GM12878 (cell line): ENCODE data around the gene SLC25A42. TPM values are rescaled to one million over a fixed set of nuclear protein-coding genes. Genes with fewer than 3 reads are reported as not detected.

Source experiments
- ATAC-seq: fragments of 200-7000 bp; cut with Tn5 transposase; 3 replicates; pipeline ENCODE4 v1.9.1; 2020; ENCODE audit warnings: mild to moderate bottlenecking, moderate library complexity
- BruUV-seq: library from RNA; stranded (reverse); fragments of 400-500 nt; replicated peaks from 2 replicates; lab custom pipeline; 2021; lab: Mats Ljungman, UMichigan
- CTCF ChIA-PET: fragments of 300-600 bp; sonication (Branson Sonifier 250); formaldehyde crosslinking; extraction: SDS; loops from one replicate; lab custom pipeline; 2021; ENCODE audit warnings: inconsistent platforms; lab: Yijun Ruan, JAX
- POLR2A ChIA-PET: fragments of 350-600 bp; formaldehyde crosslinking; extraction: SDS; loops from one replicate; lab custom pipeline; 2021; ENCODE audit warnings: inconsistent platforms; lab: Charles Lee
- RAD21 ChIA-PET: fragments of 300-600 bp; sonication (Branson Sonifier 250); formaldehyde crosslinking; loops from one replicate; lab custom pipeline; 2023; ENCODE audit warnings: antibody characterized with exemption; ENCODE audit not compliant: unreplicated experiment; lab: Charles Lee
- SMC1A ChIA-PET: fragments of 300-600 bp; sonication (Branson Sonifier 250); formaldehyde crosslinking; loops from one replicate; lab custom pipeline; 2023; ENCODE audit not compliant: unreplicated experiment, uncharacterized antibody; lab: Charles Lee
- DNase-seq: peaks from one replicate; pipeline ENCODE4 v3.0.0-alpha.2; 2011; ENCODE audit warnings: low read depth, low spot score
- FAIRE-seq: peaks from 3 replicates; lab custom pipeline; 2011; peaks lifted over from hg19 to GRCh38; lab: Jason Lieb, UNC
- H2AFZ ChIP-seq: 2 replicates; pipeline ENCODE4 v1.6.0; 2011; ENCODE audit warnings: low read depth, low read length, control low read depth; ENCODE audit not compliant: control insufficient read depth
- H3K27ac ChIP-seq: 2 replicates; pipeline ENCODE4 v1.5.1; 2011; ENCODE audit warnings: control low read depth; ENCODE audit not compliant: control insufficient read depth, insufficient read depth
- H3K27me3 ChIP-seq, 2 experiments: replicated peaks in 1 of 2; 2 replicates each; pipeline versions ENCODE4 v1.6.0 to v1.6.1; 2011; ENCODE audit warnings: low read length in 1 of 2; ENCODE audit not compliant: control insufficient read depth in 2 of 2, insufficient read depth in 2 of 2
- H3K36me3 ChIP-seq, 2 experiments: 2 replicates each; pipeline ENCODE4 v1.5.1; 2011; ENCODE audit warnings: low read length in 1 of 2; ENCODE audit not compliant: control insufficient read depth in 2 of 2, insufficient read depth in 2 of 2
- H3K4me1 ChIP-seq: 2 replicates; pipeline ENCODE4 v1.6.1; 2011; ENCODE audit warnings: mild to moderate bottlenecking, low read length, moderate library complexity, mixed read lengths; ENCODE audit not compliant: control insufficient read depth, insufficient read depth
- H3K4me2 ChIP-seq: 2 replicates; pipeline ENCODE4 v1.6.0; 2011; ENCODE audit warnings: control low read depth; ENCODE audit not compliant: control insufficient read depth, insufficient read depth
- H3K4me3 ChIP-seq: fragments of 200-600 bp; sonication (generic); 2 replicates; pipeline ENCODE4 v1.5.1; 2016
- H3K79me2 ChIP-seq: 2 replicates; pipeline ENCODE4 v1.6.0; 2011; ENCODE audit warnings: low read length; ENCODE audit not compliant: control insufficient read depth, insufficient read depth
- H3K9ac ChIP-seq: 2 replicates; pipeline ENCODE4 v1.8.0; 2011; ENCODE audit warnings: low read length, control low read depth, mixed read lengths; ENCODE audit not compliant: control insufficient read depth, insufficient read depth
- H3K9me3 ChIP-seq: replicated peaks from 3 replicates; pipeline ENCODE4 v1.5.1; 2011; ENCODE audit warnings: mild to moderate bottlenecking, low read length; ENCODE audit not compliant: control insufficient read depth, insufficient read depth
- H4K20me1 ChIP-seq: 2 replicates; pipeline ENCODE4 v1.6.0; 2011; ENCODE audit not compliant: control insufficient read depth, insufficient read depth
- EGR1 ChIP-seq, 2 experiments: IDR thresholded peaks; 1 replicate in 1 of 2; 2 replicates in 1 of 2; pipeline ENCODE4 v1.6.1; 2011 to 2012; ENCODE audit warnings: low read depth in 2 of 2, low read length in 2 of 2, borderline replicate concordance in 1 of 2, mild to moderate bottlenecking in 1 of 2, moderate library complexity in 1 of 2
- HDAC6 ChIP-seq: fragments of 200-600 bp; sonication (generic); IDR thresholded peaks from one replicate; pipeline ENCODE4 v1.8.0; 2017; ENCODE audit warnings: antibody characterized with exemption; ENCODE audit not compliant: unreplicated experiment
- KLF5 ChIP-seq: fragments of 450-650 bp; IDR thresholded peaks from 2 replicates; pipeline ENCODE4 v1.6.1; 2014; ENCODE audit warnings: mild to moderate bottlenecking; ENCODE audit not compliant: partially characterized antibody
- MTA2 ChIP-seq: fragments of 450-650 bp; IDR thresholded peaks from 2 replicates; pipeline ENCODE4 v1.6.1; 2016; ENCODE audit warnings: low read depth, mild to moderate bottlenecking, moderate library complexity
- NFXL1 ChIP-seq: fragments of 450-650 bp; IDR thresholded peaks from 2 replicates; pipeline ENCODE4 v1.6.1; 2017; ENCODE audit warnings: antibody characterized with exemption, mild to moderate bottlenecking, borderline replicate concordance
- POLR2AphosphoS2 ChIP-seq: IDR thresholded peaks from 2 replicates; pipeline ENCODE4 v1.6.1; 2011; ENCODE audit warnings: low read depth, mild to moderate bottlenecking, low read length, improper control_type of control experiment, moderate library complexity
- SIX5 ChIP-seq: IDR thresholded peaks from 2 replicates; pipeline ENCODE4 v1.6.1; 2011; ENCODE audit warnings: mild to moderate bottlenecking, low read depth, low read length, moderate library complexity; ENCODE audit not compliant: severe bottlenecking
- YY1 ChIP-seq: IDR thresholded peaks from 2 replicates; pipeline ENCODE4 v1.6.1; 2011; ENCODE audit warnings: low read depth, mild to moderate bottlenecking, low read length
- ZNF274 ChIP-seq: IDR thresholded peaks from one replicate; pipeline ENCODE4 v1.8.0; 2011; ENCODE audit not compliant: insufficient read length, insufficient read depth
- WGBS: methylation state at CpG from one replicate; pipeline ENCODE4 v1.1.6; 2016; ENCODE audit warnings: low lambda C conversion rate; ENCODE audit not compliant: insufficient replicate concordance, insufficient coverage; ENCODE audit errors: missing lambda C conversion rate; 5-methylcytosine and 5-hydroxymethylcytosine counted together
- in situ Hi-C: fragments of 300-500 bp; cut with MboI; formaldehyde crosslinking; loops from 9 replicates; pipeline ENCODE4 v1.14.3; 2018; ENCODE audit warnings: mixed read lengths
- intact Hi-C: fragments of 100-400 bp; cut with micrococcal nuclease; formaldehyde crosslinking; loops from one replicate; pipeline ENCODE4 v1.14.2; 2022; ENCODE audit not compliant: unreplicated experiment
- polyA plus RNA-seq, 11 experiments: library from polyadenylated mRNA; depleted of rRNA in 4 of 11; unstranded in 6 of 11; stranded (reverse) in 5 of 11; fragments of >200 nt; fragmentation: Nextera tagmentation in 4 of 11; fragmentation: Illumina TruSeq in 1 of 11; extraction: Ambion mirVana in 4 of 11; extraction: Trizol in 1 of 11; gene quantifications; 1 replicate in 1 of 11; 2 replicates in 10 of 11; pipeline versions ENCODE4 v1.2.1 to v1.2.3, GENCODE V29; 2011 to 2016; ENCODE audit warnings: inconsistent platforms in 2 of 11, missing spikeins in 2 of 11, low read depth in 1 of 11
- total RNA-seq, 4 experiments: library from RNA; depleted of rRNA in 3 of 4; stranded (reverse); fragments of >200 nt in 3 of 4; fragmentation: Illumina TruSeq in 1 of 4; extraction: Trizol in 1 of 4; gene quantifications; 2 replicates each; pipeline versions ENCODE4 v1.2.1 to v1.2.3, GENCODE V29; 2013 to 2021
- TF ChIP-seq, protein P1 (sequence below): fragments of 450-650 bp; IDR thresholded peaks from 2 replicates; pipeline ENCODE4 v1.6.1; 2018; ENCODE audit warnings: mild to moderate bottlenecking, low read depth, moderate library complexity; ENCODE audit not compliant: partially characterized antibody
- TF ChIP-seq, protein P2 (sequence below): fragments of 450-650 bp; IDR thresholded peaks from 2 replicates; pipeline ENCODE4 v1.6.1; 2016; ENCODE audit warnings: mild to moderate bottlenecking
- TF ChIP-seq, protein P3 (sequence below): IDR thresholded peaks from 2 replicates; pipeline ENCODE4 v1.6.1; 2011; ENCODE audit warnings: low read depth, mild to moderate bottlenecking, low read length, moderate library complexity, borderline replicate concordance; ENCODE audit errors: extremely low read depth
- TF ChIP-seq, protein P4 (sequence below): IDR thresholded peaks from 2 replicates; pipeline ENCODE4 v1.6.1; 2012; ENCODE audit warnings: low read length, inconsistent platforms
- TF ChIP-seq, protein P5 (sequence below): fragments of 450-650 bp; IDR thresholded peaks from 2 replicates; pipeline ENCODE4 v1.6.1; 2017; ENCODE audit warnings: borderline replicate concordance

The SLC25A42 gene
- total and polyA plus RNA-seq, 10 of the 15 experiments (the other 5 are each of a cell fraction or from before 2014, with no cell fraction given): 0.24 to 19.2 (median 9.6) TPM

DNA sequence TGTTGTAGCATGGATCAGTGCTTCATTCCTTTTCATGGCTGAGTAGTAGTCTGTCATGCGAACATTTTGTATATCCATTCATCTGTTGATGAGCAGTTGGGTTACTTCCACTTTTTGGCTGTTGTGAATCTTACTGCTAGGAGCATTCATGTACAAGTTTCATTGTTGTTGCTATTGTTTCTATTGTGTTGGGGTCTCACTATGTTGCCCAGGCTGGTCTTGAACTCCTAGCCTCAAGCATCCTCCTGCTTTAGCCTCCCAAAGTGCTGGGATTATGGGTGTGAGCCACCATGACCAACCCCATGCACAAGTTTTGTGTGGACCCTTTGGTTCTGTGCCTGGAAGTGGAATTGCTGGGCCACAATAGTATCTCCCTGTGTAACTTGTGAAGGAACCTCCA, 15.8 kb downstream of the SLC25A42 start (continued):
- TF ChIP-seq, protein P1, sequence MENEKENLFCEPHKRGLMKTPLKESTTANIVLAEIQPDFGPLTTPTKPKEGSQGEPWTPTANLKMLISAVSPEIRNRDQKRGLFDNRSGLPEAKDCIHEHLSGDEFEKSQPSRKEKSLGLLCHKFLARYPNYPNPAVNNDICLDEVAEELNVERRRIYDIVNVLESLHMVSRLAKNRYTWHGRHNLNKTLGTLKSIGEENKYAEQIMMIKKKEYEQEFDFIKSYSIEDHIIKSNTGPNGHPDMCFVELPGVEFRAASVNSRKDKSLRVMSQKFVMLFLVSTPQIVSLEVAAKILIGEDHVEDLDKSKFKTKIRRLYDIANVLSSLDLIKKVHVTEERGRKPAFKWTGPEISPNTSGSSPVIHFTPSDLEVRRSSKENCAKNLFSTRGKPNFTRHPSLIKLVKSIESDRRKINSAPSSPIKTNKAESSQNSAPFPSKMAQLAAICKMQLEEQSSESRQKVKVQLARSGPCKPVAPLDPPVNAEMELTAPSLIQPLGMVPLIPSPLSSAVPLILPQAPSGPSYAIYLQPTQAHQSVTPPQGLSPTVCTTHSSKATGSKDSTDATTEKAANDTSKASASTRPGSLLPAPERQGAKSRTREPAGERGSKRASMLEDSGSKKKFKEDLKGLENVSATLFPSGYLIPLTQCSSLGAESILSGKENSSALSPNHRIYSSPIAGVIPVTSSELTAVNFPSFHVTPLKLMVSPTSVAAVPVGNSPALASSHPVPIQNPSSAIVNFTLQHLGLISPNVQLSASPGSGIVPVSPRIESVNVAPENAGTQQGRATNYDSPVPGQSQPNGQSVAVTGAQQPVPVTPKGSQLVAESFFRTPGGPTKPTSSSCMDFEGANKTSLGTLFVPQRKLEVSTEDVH: no peak
- TF ChIP-seq EGR1 (IDR thresholded peaks at IDR 0.05; ENCODE audit: borderline replicate concordance in 1 of 2, low read depth in 2 of 2, low read length in 2 of 2) (no peak), HDAC6 (no peak)
- TF ChIP-seq, protein P2, sequence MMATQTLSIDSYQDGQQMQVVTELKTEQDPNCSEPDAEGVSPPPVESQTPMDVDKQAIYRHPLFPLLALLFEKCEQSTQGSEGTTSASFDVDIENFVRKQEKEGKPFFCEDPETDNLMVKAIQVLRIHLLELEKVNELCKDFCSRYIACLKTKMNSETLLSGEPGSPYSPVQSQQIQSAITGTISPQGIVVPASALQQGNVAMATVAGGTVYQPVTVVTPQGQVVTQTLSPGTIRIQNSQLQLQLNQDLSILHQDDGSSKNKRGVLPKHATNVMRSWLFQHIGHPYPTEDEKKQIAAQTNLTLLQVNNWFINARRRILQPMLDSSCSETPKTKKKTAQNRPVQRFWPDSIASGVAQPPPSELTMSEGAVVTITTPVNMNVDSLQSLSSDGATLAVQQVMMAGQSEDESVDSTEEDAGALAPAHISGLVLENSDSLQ: no peak
- TF ChIP-seq, protein P3, sequence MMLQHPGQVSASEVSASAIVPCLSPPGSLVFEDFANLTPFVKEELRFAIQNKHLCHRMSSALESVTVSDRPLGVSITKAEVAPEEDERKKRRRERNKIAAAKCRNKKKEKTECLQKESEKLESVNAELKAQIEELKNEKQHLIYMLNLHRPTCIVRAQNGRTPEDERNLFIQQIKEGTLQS: no peak

DNA sequence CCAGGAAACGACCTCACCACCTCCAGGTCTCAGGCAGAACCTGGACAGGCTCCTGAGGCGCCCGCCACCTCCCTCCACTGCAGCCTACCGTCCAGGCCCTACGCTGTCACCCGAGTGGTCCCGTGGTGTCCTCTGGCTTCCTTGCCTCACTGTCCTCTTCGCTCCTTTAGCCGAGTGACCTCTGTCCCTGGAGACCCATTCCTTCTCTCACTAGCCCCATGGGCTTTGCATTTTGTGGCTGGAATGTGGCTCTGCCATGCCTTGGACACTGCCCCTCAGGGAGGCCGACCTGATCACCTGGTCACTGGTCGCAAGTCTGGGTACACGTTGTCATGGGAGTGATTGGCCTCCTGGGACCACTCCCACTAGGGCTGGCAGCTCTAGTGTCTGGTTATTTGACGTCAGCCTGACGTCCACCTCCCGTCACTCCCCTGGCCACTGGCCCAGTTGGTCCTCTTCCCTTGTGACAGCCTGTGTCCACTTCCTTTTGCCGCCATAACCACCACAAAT, 17.9 kb downstream of the SLC25A42 start:
- SMC1A ChIA-PET: interaction anchor here (1.2 kb wide), 1 partner anchor 75 kb away, joined by 3 read pairs; no protein-coding TSS in a partner anchor
- CTCF ChIA-PET: no interaction called here
- no peak for DNase-seq
- ATAC-seq: no peak
- Histone ChIP-seq H3K9me3 (no peaks in the 10 kb centered on the region), H3K4me3 (no peak overlapping the region), H2AFZ (no peak overlapping the region), H3K27me3 (no peaks in the 10 kb centered on the region), H3K36me3 (no peaks in the 10 kb centered on the region; a peak in 2 of 4 replicates), H3K4me1 (peaks cover 11% of the 10 kb centered on the region), H3K79me2 (no peaks in the 10 kb centered on the region), H3K27ac (no peak overlapping the region), H3K9ac (no peak overlapping the region), H3K4me2 (no peak overlapping the region), H4K20me1 (0 out of 2 replicates have a peak, but pooled peaks cover 3% of the 10 kb centered on the region)
- FAIRE-seq: no peak
- no TSS peak for BruUV-seq
- in situ Hi-C loops: no loop called here
- 87% methylated on average over 16 of the region's 16 CpGs for WGBS
- RAD21 ChIA-PET: no interaction called here
- intact Hi-C loops: no loop called here
- POLR2A ChIA-PET: no interaction called here
- TF ChIP-seq MTA2: no peak
- TF ChIP-seq POLR2AphosphoS2: no peak
- TF ChIP-seq ZNF274: no peak
- TF ChIP-seq, protein P4, sequence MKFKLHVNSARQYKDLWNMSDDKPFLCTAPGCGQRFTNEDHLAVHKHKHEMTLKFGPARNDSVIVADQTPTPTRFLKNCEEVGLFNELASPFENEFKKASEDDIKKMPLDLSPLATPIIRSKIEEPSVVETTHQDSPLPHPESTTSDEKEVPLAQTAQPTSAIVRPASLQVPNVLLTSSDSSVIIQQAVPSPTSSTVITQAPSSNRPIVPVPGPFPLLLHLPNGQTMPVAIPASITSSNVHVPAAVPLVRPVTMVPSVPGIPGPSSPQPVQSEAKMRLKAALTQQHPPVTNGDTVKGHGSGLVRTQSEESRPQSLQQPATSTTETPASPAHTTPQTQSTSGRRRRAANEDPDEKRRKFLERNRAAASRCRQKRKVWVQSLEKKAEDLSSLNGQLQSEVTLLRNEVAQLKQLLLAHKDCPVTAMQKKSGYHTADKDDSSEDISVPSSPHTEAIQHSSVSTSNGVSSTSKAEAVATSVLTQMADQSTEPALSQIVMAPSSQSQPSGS: no peak
- TF ChIP-seq, protein P5, sequence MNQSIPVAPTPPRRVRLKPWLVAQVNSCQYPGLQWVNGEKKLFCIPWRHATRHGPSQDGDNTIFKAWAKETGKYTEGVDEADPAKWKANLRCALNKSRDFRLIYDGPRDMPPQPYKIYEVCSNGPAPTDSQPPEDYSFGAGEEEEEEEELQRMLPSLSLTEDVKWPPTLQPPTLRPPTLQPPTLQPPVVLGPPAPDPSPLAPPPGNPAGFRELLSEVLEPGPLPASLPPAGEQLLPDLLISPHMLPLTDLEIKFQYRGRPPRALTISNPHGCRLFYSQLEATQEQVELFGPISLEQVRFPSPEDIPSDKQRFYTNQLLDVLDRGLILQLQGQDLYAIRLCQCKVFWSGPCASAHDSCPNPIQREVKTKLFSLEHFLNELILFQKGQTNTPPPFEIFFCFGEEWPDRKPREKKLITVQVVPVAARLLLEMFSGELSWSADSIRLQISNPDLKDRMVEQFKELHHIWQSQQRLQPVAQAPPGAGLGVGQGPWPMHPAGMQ: no peak
- no peak for TF ChIP-seq NFXL1
- no peak for TF ChIP-seq SIX5
- no peak for TF ChIP-seq KLF5
- no peak for TF ChIP-seq YY1
